ENCODE results near the gene RLN2.

GRCh38 chr9:5336688-5337087 lies 32.2 kb upstream of the RLN2 start:
- TF ChIP-seq CTCF (conservative IDR thresholded peaks at IDR 0.05 in 1 of 2, IDR thresholded peaks at IDR 0.05 in 1 of 2; ENCODE audit: low read depth in 1 of 2, low read length in 2 of 2) = no peak
- TF ChIP-seq EZH2 (IDR thresholded peaks at IDR 0.05; ENCODE audit: low read length, missing control alignments) = no peak

Measured in fibroblast of lung (primary cell).